ENCODE results near the gene HCN2. TPM values are rescaled to one million over a fixed set of nuclear protein-coding genes. Genes with fewer than 3 reads are reported as not detected.

Gene HCN2
- total RNA-seq, 3 donors from 2014 or later, result 0.20 to 0.24 (median 0.22) TPM

GRCh38 chr19:638906-639252 is 49.2 kb downstream of the HCN2 start:
- Mint-ChIP-seq H3K4me3 (peak overlapping the region; percentile 77), H3K27me3 (ENCODE audit: low read depth) (no peaks in the 10 kb centered on the region), H3K4me1 (ENCODE audit: low read depth) (peaks cover 12% of the 10 kb centered on the region), H3K9me3 (no peaks in the 10 kb centered on the region), H3K36me3 (ENCODE audit: insufficient read depth) (no peaks in the 10 kb centered on the region)
- no peak for ATAC-seq
- DNase-seq, result no peak

GRCh38 chr19:639253-640160 is 49.8 kb downstream of the HCN2 start, which contains the start of gene FGF22:
FGF22 (plus strand) TSS chr19:639879; CDS start chr19:639926, 47 bp downstream.
- Mint-ChIP-seq H3K36me3 (ENCODE audit: insufficient read depth) (no peaks in the 10 kb centered on the region), H3K27me3 (ENCODE audit: low read depth) (no peaks in the 10 kb centered on the region), H3K4me3 (peak within 1 kb of the TSS; percentile 77), H3K9me3 (no peaks in the 10 kb centered on the region), H3K4me1 (ENCODE audit: low read depth) (peaks cover 8% of the 10 kb centered on the region)
- peak; percentile 96 to 97 for ATAC-seq
- peak; percentile 97 for DNase-seq

- H3K4me3 Mint-ChIP-seq, result no peak overlapping the region
- ATAC-seq (no peak), DNase-seq (no peak)
- peaks cover 2% of the 10 kb centered on the region for H3K36me3 Mint-ChIP-seq (ENCODE audit: insufficient read depth)
- H3K9me3 Mint-ChIP-seq, result no peaks in the 10 kb centered on the region
- peaks cover 8% of the 10 kb centered on the region for H3K4me1 Mint-ChIP-seq (ENCODE audit: low read depth)
- H3K27me3 Mint-ChIP-seq (ENCODE audit: low read depth), result no peaks in the 10 kb centered on the region
These were observed 50.5 kb downstream of the HCN2 start for GRCh38 chr19:640161-640558.

GRCh38 chr19:640606-641189 is 51.0 kb downstream of the HCN2 start:
- H3K36me3 Mint-ChIP-seq (ENCODE audit: insufficient read depth), result peaks cover 2% of the 10 kb centered on the region
- no peaks in the 10 kb centered on the region for H3K9me3 Mint-ChIP-seq
- peaks cover 8% of the 10 kb centered on the region for H3K4me1 Mint-ChIP-seq (ENCODE audit: low read depth)
- no peak overlapping the region for H3K4me3 Mint-ChIP-seq
- ATAC-seq, result no peak
- no peaks in the 10 kb centered on the region for H3K27me3 Mint-ChIP-seq (ENCODE audit: low read depth)
- no peak for DNase-seq

- Mint-ChIP-seq H3K27me3 (ENCODE audit: low read depth) (no peaks in the 10 kb centered on the region), H3K9me3 (no peaks in the 10 kb centered on the region), H3K36me3 (ENCODE audit: insufficient read depth) (peaks cover 2% of the 10 kb centered on the region), H3K4me3 (no peak overlapping the region), H3K4me1 (ENCODE audit: low read depth) (peaks cover 8% of the 10 kb centered on the region)
- no peak for ATAC-seq
- no peak for DNase-seq
These were observed 52.0 kb downstream of the HCN2 start for GRCh38 chr19:641702-642101.

GRCh38 chr19:642767-643727 is 53.4 kb downstream of the HCN2 start:
- peaks cover 8% of the 10 kb centered on the region for H3K4me1 Mint-ChIP-seq (ENCODE audit: low read depth)
- no peak overlapping the region for H3K4me3 Mint-ChIP-seq
- DNase-seq, result no peak

GRCh38 chr19:643736-644135 is 54.1 kb downstream of the HCN2 start:
- ATAC-seq, result no peak
- H3K36me3 Mint-ChIP-seq (ENCODE audit: insufficient read depth), result peaks cover 2% of the 10 kb centered on the region
- peaks cover 6% of the 10 kb centered on the region for H3K4me1 Mint-ChIP-seq (ENCODE audit: low read depth)

More at GRCh38 chr19:642767-643727, 53.4 kb downstream of the HCN2 start:
- no peak for ATAC-seq
- no peaks in the 10 kb centered on the region for H3K27me3 Mint-ChIP-seq (ENCODE audit: low read depth)
- no peaks in the 10 kb centered on the region for H3K9me3 Mint-ChIP-seq
- peaks cover 2% of the 10 kb centered on the region for H3K36me3 Mint-ChIP-seq (ENCODE audit: insufficient read depth)

GRCh38 chr19:644363-644762 is 54.7 kb downstream of the HCN2 start:
- H3K9me3 Mint-ChIP-seq, result no peaks in the 10 kb centered on the region
- H3K4me1 Mint-ChIP-seq (ENCODE audit: low read depth), result peaks cover 1% of the 10 kb centered on the region
- DNase-seq, result no peak
- no peak overlapping the region for H3K4me3 Mint-ChIP-seq
- H3K27me3 Mint-ChIP-seq (ENCODE audit: low read depth), result no peaks in the 10 kb centered on the region
- peaks cover 2% of the 10 kb centered on the region for H3K36me3 Mint-ChIP-seq (ENCODE audit: insufficient read depth)
- ATAC-seq, result no peak

More at GRCh38 chr19:643736-644135, 54.1 kb downstream of the HCN2 start:
- no peaks in the 10 kb centered on the region for H3K9me3 Mint-ChIP-seq
- no peak for DNase-seq
- no peak overlapping the region for H3K4me3 Mint-ChIP-seq
- no peaks in the 10 kb centered on the region for H3K27me3 Mint-ChIP-seq (ENCODE audit: low read depth)

GRCh38 chr19:644789-645188 is 55.1 kb downstream of the HCN2 start:
- no peak for ATAC-seq
- peaks cover 2% of the 10 kb centered on the region for H3K36me3 Mint-ChIP-seq (ENCODE audit: insufficient read depth)
- H3K27me3 Mint-ChIP-seq (ENCODE audit: low read depth), result no peaks in the 10 kb centered on the region
- H3K4me1 Mint-ChIP-seq (ENCODE audit: low read depth), result no peaks in the 10 kb centered on the region
- DNase-seq, result no peak
- no peaks in the 10 kb centered on the region for H3K9me3 Mint-ChIP-seq
- H3K4me3 Mint-ChIP-seq, result no peak overlapping the region

- no peaks in the 10 kb centered on the region for H3K9me3 Mint-ChIP-seq
- H3K4me1 Mint-ChIP-seq (ENCODE audit: low read depth), result no peaks in the 10 kb centered on the region
- ATAC-seq (no peak), DNase-seq (no peak)
- no peaks in the 10 kb centered on the region for H3K27me3 Mint-ChIP-seq (ENCODE audit: low read depth)
- peaks cover 5% of the 10 kb centered on the region for H3K36me3 Mint-ChIP-seq (ENCODE audit: insufficient read depth)
- no peak overlapping the region for H3K4me3 Mint-ChIP-seq
These were observed 56.5 kb downstream of the HCN2 start for GRCh38 chr19:645912-646778.

GRCh38 chr19:646779-647565 is 57.3 kb downstream of the HCN2 start:
- DNase-seq (no peak), ATAC-seq (no peak)
- Mint-ChIP-seq H3K4me3 (no peak overlapping the region), H3K9me3 (no peaks in the 10 kb centered on the region), H3K27me3 (ENCODE audit: low read depth) (no peaks in the 10 kb centered on the region), H3K36me3 (ENCODE audit: insufficient read depth) (peaks cover 5% of the 10 kb centered on the region), H3K4me1 (ENCODE audit: low read depth) (no peaks in the 10 kb centered on the region)

- Mint-ChIP-seq H3K36me3 (ENCODE audit: insufficient read depth) (peaks cover 5% of the 10 kb centered on the region), H3K9me3 (no peaks in the 10 kb centered on the region), H3K27me3 (ENCODE audit: low read depth) (no peaks in the 10 kb centered on the region), H3K4me1 (ENCODE audit: low read depth) (no peaks in the 10 kb centered on the region), H3K4me3 (no peak overlapping the region)
- ATAC-seq (no peak), DNase-seq (no peak)
These were observed 58.0 kb downstream of the HCN2 start for GRCh38 chr19:647566-648284.

Measured in activated T-cell treated with anti-CD3 and anti-CD28 coated beads, Interleukin-2, amount 50 U/mL, for 4 hours (primary cell).